ENCODE results near the gene ERFE. TPM values are rescaled to one million over a fixed set of nuclear protein-coding genes. Genes with fewer than 3 reads are reported as not detected.

Gene ERFE
- total RNA-seq, 2 donors from 2014 or later = 1.3 to 1.5 TPM

DNA sequence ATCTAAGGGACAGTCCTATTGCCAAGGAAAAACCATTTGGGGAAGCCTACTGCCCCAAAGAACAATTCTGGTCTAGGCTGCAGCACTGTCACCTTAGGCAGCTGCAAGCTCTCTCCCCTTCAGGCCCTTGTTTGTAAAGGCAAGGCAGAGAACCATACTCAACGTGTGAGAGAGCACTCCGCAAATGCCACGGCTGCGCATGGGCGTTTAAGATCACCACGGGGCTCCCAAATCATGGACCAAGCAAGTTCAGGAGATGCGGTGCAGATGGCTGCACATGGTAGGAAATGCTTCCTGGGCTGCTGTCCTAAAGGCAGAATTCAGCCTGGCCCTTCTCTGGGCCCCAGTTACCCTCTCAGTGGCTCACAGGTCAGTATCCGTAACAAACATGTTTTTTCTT is 15.5 kb downstream of the ERFE start:
- TF ChIP-seq, protein P1, sequence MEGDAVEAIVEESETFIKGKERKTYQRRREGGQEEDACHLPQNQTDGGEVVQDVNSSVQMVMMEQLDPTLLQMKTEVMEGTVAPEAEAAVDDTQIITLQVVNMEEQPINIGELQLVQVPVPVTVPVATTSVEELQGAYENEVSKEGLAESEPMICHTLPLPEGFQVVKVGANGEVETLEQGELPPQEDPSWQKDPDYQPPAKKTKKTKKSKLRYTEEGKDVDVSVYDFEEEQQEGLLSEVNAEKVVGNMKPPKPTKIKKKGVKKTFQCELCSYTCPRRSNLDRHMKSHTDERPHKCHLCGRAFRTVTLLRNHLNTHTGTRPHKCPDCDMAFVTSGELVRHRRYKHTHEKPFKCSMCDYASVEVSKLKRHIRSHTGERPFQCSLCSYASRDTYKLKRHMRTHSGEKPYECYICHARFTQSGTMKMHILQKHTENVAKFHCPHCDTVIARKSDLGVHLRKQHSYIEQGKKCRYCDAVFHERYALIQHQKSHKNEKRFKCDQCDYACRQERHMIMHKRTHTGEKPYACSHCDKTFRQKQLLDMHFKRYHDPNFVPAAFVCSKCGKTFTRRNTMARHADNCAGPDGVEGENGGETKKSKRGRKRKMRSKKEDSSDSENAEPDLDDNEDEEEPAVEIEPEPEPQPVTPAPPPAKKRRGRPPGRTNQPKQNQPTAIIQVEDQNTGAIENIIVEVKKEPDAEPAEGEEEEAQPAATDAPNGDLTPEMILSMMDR (IDR thresholded peaks at IDR 0.05) = no peak
- H3K4me3 ChIP-seq = no peak overlapping the region
- no peak for DNase-seq (ENCODE audit: low spot score)
- H3K36me3 ChIP-seq = peaks cover 63% of the 10 kb centered on the region
- H3K27me3 ChIP-seq (replicated peaks; ENCODE audit: insufficient read depth) = no peaks in the 10 kb centered on the region
- no peak overlapping the region for H3K27ac ChIP-seq
- H3K9me3 ChIP-seq = no peaks in the 10 kb centered on the region
- H3K4me1 ChIP-seq (ENCODE audit: control insufficient read depth in 1 of 2, low read depth in 2 of 2) = peaks cover 17 to 28% of the 10 kb centered on the region in 2 donors
- no peak for ATAC-seq (ENCODE audit: insufficient number of reproducible peaks, low FRiP score, low read depth)

DNA sequence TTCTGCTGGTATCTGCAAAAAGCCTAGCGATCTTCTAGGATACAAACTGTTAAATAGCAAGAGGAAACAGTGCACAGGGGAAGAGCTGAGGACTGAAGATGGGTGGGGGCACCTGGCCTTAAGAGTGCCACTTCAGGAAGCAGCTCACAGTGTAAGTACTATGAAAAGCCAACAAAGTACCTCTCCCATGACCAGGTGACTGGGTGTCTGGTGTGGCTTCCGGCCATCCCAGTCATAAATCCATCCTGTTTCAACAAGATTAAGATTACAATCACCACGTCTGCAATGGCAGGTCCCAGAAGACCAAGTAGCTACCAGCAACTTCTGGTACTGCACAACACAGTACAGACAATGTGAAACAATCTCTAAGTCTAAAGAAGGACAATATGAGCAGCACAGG is 15.9 kb downstream of the ERFE start:
- Histone ChIP-seq H3K4me1 (ENCODE audit: control insufficient read depth in 1 of 2, low read depth in 2 of 2) (peaks cover 16 to 24% of the 10 kb centered on the region in 2 donors), H3K27me3 (replicated peaks; ENCODE audit: insufficient read depth) (no peaks in the 10 kb centered on the region), H3K9me3 (no peaks in the 10 kb centered on the region), H3K4me3 (no peak overlapping the region), H3K36me3 (peaks cover 67% of the 10 kb centered on the region), H3K27ac (no peak overlapping the region)
- TF ChIP-seq, protein P1 (IDR thresholded peaks at IDR 0.05) = no peak
- no peak for ATAC-seq (ENCODE audit: insufficient number of reproducible peaks, low FRiP score, low read depth)
- DNase-seq (ENCODE audit: low spot score) = no peak

DNA sequence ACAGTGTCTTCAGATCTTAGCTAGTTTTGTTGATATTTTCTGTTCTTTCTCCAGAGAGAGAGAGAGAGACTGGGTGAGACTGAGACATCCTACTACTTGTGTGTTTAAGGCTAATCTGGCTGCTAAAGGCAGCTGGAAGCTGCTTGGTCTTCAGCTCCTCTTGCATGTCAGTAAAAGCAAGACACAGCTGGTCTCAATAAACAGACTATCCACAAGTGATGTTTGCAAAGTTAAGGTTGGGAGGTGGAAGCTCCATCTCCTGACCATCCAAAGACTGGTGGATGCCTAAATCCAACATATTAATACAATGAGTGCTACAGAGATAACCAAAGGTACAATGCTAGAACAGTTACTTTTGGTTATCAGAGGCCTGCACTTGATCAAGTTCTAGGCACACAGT is 17.8 kb downstream of the ERFE start:
- H3K36me3 ChIP-seq = peaks cover 83% of the 10 kb centered on the region
- no peaks in the 10 kb centered on the region for H3K9me3 ChIP-seq
- ATAC-seq (ENCODE audit: insufficient number of reproducible peaks, low FRiP score, low read depth) (no peak), DNase-seq (ENCODE audit: low spot score) (no peak)
- TF ChIP-seq, protein P1 (IDR thresholded peaks at IDR 0.05) = no peak
- peaks cover 2 to 5% of the 10 kb centered on the region in 2 donors for H3K4me1 ChIP-seq (ENCODE audit: control insufficient read depth in 1 of 2, low read depth in 2 of 2)
- H3K27ac ChIP-seq = no peak overlapping the region
- no peak overlapping the region for H3K4me3 ChIP-seq
- no peaks in the 10 kb centered on the region for H3K27me3 ChIP-seq (replicated peaks; ENCODE audit: insufficient read depth)

DNA sequence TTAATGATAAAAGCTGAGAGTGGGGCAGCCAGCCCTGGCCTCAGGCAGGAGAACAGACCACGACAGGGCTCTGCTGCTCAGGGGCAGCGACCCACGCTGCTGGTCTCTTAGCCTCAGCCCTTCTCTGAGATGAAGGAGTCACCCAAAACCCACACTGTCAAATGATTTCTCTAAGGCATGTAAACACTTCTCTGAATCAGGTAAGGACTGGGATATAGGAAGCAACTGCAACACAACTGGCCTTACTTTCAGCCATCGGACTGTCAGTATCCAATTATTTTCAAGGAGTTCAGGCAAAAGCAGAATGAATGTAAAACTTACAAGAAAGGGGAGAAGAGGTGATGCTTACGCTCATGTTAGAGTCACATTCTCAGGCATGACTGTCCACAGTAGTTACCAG is 21.8 kb downstream of the ERFE start:
- H3K36me3 ChIP-seq = peaks cover 91% of the 10 kb centered on the region
- TF ChIP-seq, protein P1 (IDR thresholded peaks at IDR 0.05) = no peak
- no peaks in the 10 kb centered on the region for H3K9me3 ChIP-seq
- no peak overlapping the region for H3K4me3 ChIP-seq
- ATAC-seq (ENCODE audit: insufficient number of reproducible peaks, low FRiP score, low read depth) (no peak), DNase-seq (ENCODE audit: low spot score) (no peak)
- H3K27ac ChIP-seq = no peak overlapping the region
- no peaks in the 10 kb centered on the region for H3K4me1 ChIP-seq (ENCODE audit: control insufficient read depth in 1 of 2, low read depth in 2 of 2)
- no peaks in the 10 kb centered on the region for H3K27me3 ChIP-seq (replicated peaks; ENCODE audit: insufficient read depth)

DNA sequence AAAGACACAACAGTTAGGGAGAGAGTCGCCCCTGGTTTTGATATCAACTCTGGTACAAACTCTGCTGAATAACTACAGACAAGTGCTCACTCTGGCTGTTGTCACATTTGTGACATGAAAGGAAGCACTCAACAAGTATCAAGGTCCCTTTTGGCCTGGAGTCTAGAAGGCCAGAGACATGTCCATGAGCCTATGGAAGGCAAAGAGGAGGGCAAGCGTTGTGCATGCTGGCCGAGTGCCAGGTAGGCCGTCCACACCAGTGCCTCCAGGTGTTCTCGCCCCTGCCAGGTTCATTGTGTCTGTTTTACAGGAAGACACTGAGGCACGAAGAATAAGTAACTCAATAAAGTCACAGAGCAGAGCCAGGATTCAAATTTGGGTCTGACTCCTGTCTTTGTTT is 23.6 kb downstream of the ERFE start:
- H3K27me3 ChIP-seq (replicated peaks; ENCODE audit: insufficient read depth) = no peaks in the 10 kb centered on the region
- H3K9me3 ChIP-seq = no peaks in the 10 kb centered on the region
- H3K36me3 ChIP-seq = peaks cover 94% of the 10 kb centered on the region
- TF ChIP-seq, protein P1 (IDR thresholded peaks at IDR 0.05) = no peak
- H3K4me1 ChIP-seq (ENCODE audit: control insufficient read depth in 1 of 2, low read depth in 2 of 2) = no peaks in the 10 kb centered on the region
- ATAC-seq (ENCODE audit: insufficient number of reproducible peaks, low FRiP score, low read depth) (no peak), DNase-seq (ENCODE audit: low spot score) (no peak)
- no peak overlapping the region for H3K27ac ChIP-seq
- no peak overlapping the region for H3K4me3 ChIP-seq
